ENCODE measurements around the gene PAMR1. TPM values are rescaled to one million over a fixed set of nuclear protein-coding genes. Genes with fewer than 3 reads are reported as not detected.
A peak's percentile ranks its signal among the peaks of the same experiment; 100 is the strongest.
"Not testable (repeated sequence)": the region's sequence is repeated elsewhere in the genome, so short reads cannot be mapped to it uniquely, and the experiment has no call there.

PAMR1 gene
- total RNA-seq, 1 experiment from 2014 or later, result 3.9 TPM

- peak overlapping the region; percentile 59 for H3K4me3 ChIP-seq (ENCODE audit: insufficient read depth, low read depth, low read length)
- peaks cover 3% of the 10 kb centered on the region for H3K27me3 ChIP-seq (ENCODE audit: control insufficient read depth, insufficient read depth, low read length)
- H3K36me3 ChIP-seq (replicated peaks; ENCODE audit: control insufficient read depth, insufficient read depth, low read length), result no peaks in the 10 kb centered on the region
- DNase-seq, result peak; percentile 51
Measured at GRCh38 chr11:35526370-35526792, 965 bp upstream of the PAMR1 start.

DNA sequence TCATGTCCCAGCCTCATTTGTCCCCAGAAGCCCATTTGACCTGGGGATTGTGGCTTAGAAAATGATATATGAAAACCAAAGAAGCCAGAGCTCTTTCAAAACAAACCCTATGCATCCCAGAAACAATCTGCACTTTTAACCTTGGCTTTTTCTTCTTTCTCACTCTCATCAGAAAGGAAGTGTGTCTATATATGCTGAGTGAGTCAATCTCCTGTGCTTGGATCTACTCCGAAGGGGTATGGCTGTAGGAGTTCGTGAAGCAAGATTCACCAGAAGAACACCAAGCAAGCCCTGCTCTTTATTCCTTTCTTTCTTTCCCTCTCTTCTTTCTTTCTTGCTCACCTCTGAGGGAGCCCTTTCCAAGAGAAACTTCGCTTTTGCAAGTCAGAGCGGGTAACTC, 636 bp downstream of the PAMR1 start:
- H3K27me3 ChIP-seq (ENCODE audit: control insufficient read depth, insufficient read depth, low read length), result peaks cover 3% of the 10 kb centered on the region
- DNase-seq, result no peak
- H3K4me3 ChIP-seq (ENCODE audit: insufficient read depth, low read depth, low read length), result peak overlapping the region; percentile 59; the same call in 1 of the 2 replicates
- no peaks in the 10 kb centered on the region for H3K36me3 ChIP-seq (replicated peaks; ENCODE audit: control insufficient read depth, insufficient read depth, low read length)

GRCh38 chr11:35523861-35524260, 1.6 kb downstream of the PAMR1 start:
- no peak for DNase-seq
- Histone ChIP-seq H3K36me3 (replicated peaks; ENCODE audit: control insufficient read depth, insufficient read depth, low read length) (no peaks in the 10 kb centered on the region), H3K4me3 (ENCODE audit: insufficient read depth, low read depth, low read length) (no peak overlapping the region), H3K27me3 (ENCODE audit: control insufficient read depth, insufficient read depth, low read length) (peaks cover 3% of the 10 kb centered on the region)

DNA sequence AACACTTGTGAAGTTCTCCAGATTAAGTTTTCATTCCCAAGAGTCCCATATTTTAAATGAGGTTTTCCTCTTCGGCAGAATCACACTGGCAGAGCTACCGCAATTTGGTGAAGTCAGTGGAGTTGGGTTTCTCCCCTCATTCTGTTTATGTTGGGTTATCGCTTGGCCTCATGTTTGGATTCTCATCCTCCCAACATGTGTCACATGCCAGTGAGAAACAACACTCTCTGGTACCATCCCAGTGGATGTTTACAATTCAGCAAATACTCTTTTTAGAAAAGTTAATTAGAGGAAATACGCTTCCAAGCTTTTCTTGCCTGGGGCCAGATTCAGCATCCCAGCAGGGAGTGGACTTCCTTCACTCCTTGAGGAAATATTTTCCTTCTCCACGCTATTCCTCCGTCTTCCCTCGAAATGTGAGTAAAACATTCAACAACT, 2.1 kb downstream of the PAMR1 start:
- H3K4me3 ChIP-seq (ENCODE audit: insufficient read depth, low read depth, low read length), result no peak overlapping the region
- H3K36me3 ChIP-seq (replicated peaks; ENCODE audit: control insufficient read depth, insufficient read depth, low read length), result no peaks in the 10 kb centered on the region
- peaks cover 3% of the 10 kb centered on the region for H3K27me3 ChIP-seq (ENCODE audit: control insufficient read depth, insufficient read depth, low read length)
- DNase-seq, result no peak

DNA sequence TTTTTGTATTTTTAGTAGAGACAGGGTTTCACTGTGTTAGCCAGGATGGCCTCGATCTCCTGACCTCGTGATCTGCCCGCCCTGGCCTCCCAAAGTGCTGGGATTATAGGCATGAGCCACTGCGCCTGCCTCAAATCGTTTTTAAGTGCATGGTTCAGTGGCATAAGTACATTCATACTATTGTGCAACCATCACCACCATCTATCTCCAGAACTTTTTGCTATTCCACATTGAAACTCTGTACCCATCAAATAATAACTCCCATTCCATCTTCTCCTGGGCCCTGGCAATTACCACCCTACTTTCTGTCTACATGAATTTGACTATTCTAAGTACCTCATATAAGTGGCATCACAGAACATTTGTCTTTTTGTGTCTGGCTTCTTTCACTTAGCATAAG, 3.3 kb downstream of the PAMR1 start:
- H3K27me3 ChIP-seq (ENCODE audit: control insufficient read depth, insufficient read depth, low read length); H3K36me3 ChIP-seq (replicated peaks; ENCODE audit: control insufficient read depth, insufficient read depth, low read length); H3K4me3 ChIP-seq (ENCODE audit: insufficient read depth, low read depth, low read length); DNase-seq: not testable (repeated sequence)

- DNase-seq, result no peak
- H3K36me3 ChIP-seq (replicated peaks; ENCODE audit: control insufficient read depth, insufficient read depth, low read length), result no peaks in the 10 kb centered on the region
- peaks cover 3% of the 10 kb centered on the region for H3K27me3 ChIP-seq (ENCODE audit: control insufficient read depth, insufficient read depth, low read length)
- no peak overlapping the region for H3K4me3 ChIP-seq (ENCODE audit: insufficient read depth, low read depth, low read length)
Measured at GRCh38 chr11:35520376-35520775, 5.0 kb downstream of the PAMR1 start.

DNA sequence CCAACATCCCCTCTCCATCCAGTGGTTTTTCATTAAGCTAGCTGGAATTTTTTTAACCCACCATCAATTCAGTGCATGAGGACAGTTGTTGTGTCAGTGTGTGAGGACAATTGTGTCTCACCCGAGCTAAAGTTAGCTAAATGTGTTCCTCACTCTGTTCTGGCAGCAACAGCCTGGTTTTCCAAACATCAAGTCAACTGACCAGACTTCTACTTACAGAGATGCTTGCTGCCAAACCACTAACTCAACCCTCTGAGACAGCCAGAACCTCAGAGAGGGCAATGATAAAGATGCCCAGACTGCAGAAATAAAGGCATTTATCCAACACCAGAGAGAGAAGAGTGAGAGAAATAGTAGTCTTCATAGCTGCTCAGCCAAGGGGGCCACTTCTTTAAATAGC, 6.7 kb downstream of the PAMR1 start:
- Histone ChIP-seq H3K36me3 (replicated peaks; ENCODE audit: control insufficient read depth, insufficient read depth, low read length) (no peaks in the 10 kb centered on the region), H3K27me3 (ENCODE audit: control insufficient read depth, insufficient read depth, low read length) (no peaks in the 10 kb centered on the region), H3K4me3 (ENCODE audit: insufficient read depth, low read depth, low read length) (no peak overlapping the region)
- DNase-seq, result no peak

- Histone ChIP-seq H3K36me3 (replicated peaks; ENCODE audit: control insufficient read depth, insufficient read depth, low read length) (no peaks in the 10 kb centered on the region), H3K27me3 (ENCODE audit: control insufficient read depth, insufficient read depth, low read length) (no peaks in the 10 kb centered on the region), H3K4me3 (ENCODE audit: insufficient read depth, low read depth, low read length) (no peak overlapping the region)
- DNase-seq, result no peak
Measured at GRCh38 chr11:35517481-35517880, 7.9 kb downstream of the PAMR1 start.

DNA sequence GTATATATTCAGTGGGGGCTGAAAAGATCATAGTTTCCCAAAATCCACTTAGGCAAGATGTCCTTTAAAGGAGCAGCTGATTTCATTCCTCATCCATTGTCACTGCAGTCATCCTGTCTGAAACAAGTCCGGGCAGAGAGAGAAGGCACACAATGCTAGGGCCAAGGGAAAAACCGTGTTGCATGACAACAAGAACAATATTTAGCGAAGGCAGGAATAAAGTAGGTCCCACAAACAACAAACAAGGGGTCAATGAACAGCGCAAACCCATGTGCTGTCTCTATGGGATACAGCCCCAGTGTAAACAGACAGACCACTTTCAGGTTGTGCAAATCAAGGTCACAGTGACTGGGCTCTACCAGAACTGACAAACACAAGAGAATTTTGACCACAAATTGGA, 9.0 kb downstream of the PAMR1 start:
- Histone ChIP-seq H3K27me3 (ENCODE audit: control insufficient read depth, insufficient read depth, low read length) (no peaks in the 10 kb centered on the region), H3K4me3 (ENCODE audit: insufficient read depth, low read depth, low read length) (no peak overlapping the region), H3K36me3 (replicated peaks; ENCODE audit: control insufficient read depth, insufficient read depth, low read length) (no peaks in the 10 kb centered on the region)
- no peak for DNase-seq

GRCh38 chr11:35515224-35515623, 10.2 kb downstream of the PAMR1 start:
- no peak overlapping the region for H3K4me3 ChIP-seq (ENCODE audit: insufficient read depth, low read depth, low read length)
- no peak for DNase-seq
- H3K36me3 ChIP-seq (replicated peaks; ENCODE audit: control insufficient read depth, insufficient read depth, low read length), result no peaks in the 10 kb centered on the region
- no peaks in the 10 kb centered on the region for H3K27me3 ChIP-seq (ENCODE audit: control insufficient read depth, insufficient read depth, low read length)

DNA sequence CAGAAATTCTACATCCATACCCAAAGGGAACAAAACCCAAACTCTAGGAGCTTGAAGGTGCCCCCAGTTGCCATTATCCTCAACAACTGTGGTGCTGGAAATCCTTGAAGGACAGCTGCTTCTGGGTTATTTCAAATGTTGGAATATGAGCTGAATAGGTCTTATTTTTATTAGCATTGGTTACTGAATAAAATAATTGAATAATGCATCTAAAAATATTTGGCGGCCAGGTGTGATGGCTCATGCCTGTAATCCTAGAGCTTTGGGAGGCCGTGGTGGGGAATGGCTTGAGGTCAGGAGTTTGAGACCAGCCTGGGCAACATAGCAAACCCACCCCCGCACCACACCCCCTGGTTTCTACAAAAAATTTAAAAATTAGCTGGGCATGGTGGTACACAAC, 10.9 kb downstream of the PAMR1 start:
- no peak for DNase-seq
- no peaks in the 10 kb centered on the region for H3K27me3 ChIP-seq (ENCODE audit: control insufficient read depth, insufficient read depth, low read length)
- no peak overlapping the region for H3K4me3 ChIP-seq (ENCODE audit: insufficient read depth, low read depth, low read length)
- no peaks in the 10 kb centered on the region for H3K36me3 ChIP-seq (replicated peaks; ENCODE audit: control insufficient read depth, insufficient read depth, low read length)

DNA sequence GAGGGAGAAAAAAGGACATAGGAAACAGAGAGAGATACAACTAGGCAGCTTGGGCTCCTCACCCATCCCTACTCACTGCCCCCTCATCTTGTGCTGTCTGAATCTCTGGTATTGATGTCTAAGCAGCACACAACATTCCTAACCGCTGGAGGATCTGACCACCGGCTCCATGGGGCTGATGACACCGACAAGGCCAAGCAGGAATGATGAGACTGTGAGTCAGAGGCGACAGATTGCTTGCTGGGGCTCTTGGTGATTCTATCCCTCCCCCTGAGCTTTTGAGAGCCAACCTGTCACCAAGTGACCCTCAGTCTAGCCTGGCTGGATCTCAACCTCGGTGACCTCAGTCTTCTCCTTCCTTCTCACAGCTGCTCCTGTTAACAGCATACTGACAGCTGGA, 13.8 kb downstream of the PAMR1 start:
- no peak overlapping the region for H3K4me3 ChIP-seq (ENCODE audit: insufficient read depth, low read depth, low read length)
- H3K36me3 ChIP-seq (replicated peaks; ENCODE audit: control insufficient read depth, insufficient read depth, low read length), result no peaks in the 10 kb centered on the region
- H3K27me3 ChIP-seq (ENCODE audit: control insufficient read depth, insufficient read depth, low read length), result no peaks in the 10 kb centered on the region
- no peak for DNase-seq

DNA sequence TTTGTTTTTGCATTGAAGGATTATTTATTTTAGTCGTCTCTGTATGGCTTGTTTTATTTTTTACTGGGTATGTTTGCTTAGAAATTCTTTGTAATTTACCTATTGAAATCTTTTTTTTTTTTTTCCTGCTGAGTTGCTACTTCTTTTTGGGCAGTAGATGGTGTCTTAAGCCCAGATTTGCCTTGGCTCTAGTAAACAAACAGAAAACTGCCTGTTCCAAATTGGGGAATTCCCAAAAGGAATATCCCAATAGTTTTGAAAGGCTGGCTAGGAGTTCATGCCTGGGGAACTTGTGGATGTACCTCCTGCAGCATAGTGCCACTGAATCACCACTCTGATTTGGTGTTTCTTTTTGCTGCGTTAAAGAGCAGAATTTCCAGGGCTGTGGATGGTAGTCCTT, 17.7 kb downstream of the PAMR1 start:
- Histone ChIP-seq H3K4me3 (ENCODE audit: insufficient read depth, low read depth, low read length) (no peak overlapping the region), H3K36me3 (replicated peaks; ENCODE audit: control insufficient read depth, insufficient read depth, low read length) (no peaks in the 10 kb centered on the region), H3K27me3 (ENCODE audit: control insufficient read depth, insufficient read depth, low read length) (no peaks in the 10 kb centered on the region)
- DNase-seq, result no peak

DNA sequence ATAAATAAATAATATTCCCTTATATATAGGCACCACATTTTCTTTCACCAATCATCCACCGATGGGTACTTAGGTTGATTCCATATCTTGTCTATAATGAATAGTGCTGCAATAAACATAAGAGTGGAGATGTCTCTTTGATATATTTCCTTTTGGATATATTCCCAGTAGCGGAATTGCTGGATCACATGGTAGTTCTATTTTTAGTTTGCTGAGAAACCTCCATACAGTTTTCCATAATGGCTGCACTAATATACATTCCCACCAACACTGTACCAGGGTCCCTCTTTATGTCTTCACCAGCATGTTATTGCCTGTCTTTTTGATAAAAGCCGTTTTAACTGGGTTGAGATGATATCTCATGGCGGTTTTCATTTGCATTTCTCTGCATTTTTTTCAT, 23.6 kb downstream of the PAMR1 start:
- Histone ChIP-seq H3K36me3 (replicated peaks; ENCODE audit: control insufficient read depth, insufficient read depth, low read length) (no peaks in the 10 kb centered on the region), H3K4me3 (ENCODE audit: insufficient read depth, low read depth, low read length) (no peak overlapping the region), H3K27me3 (ENCODE audit: control insufficient read depth, insufficient read depth, low read length) (no peaks in the 10 kb centered on the region)
- no peak for DNase-seq

- Histone ChIP-seq H3K4me3 (ENCODE audit: insufficient read depth, low read depth, low read length) (no peak overlapping the region), H3K27me3 (ENCODE audit: control insufficient read depth, insufficient read depth, low read length) (no peaks in the 10 kb centered on the region), H3K36me3 (replicated peaks; ENCODE audit: control insufficient read depth, insufficient read depth, low read length) (no peaks in the 10 kb centered on the region)
- no peak for DNase-seq
Measured at GRCh38 chr11:35500744-35501143, 24.7 kb downstream of the PAMR1 start.

- Histone ChIP-seq H3K27me3 (ENCODE audit: control insufficient read depth, insufficient read depth, low read length) (no peaks in the 10 kb centered on the region), H3K4me3 (ENCODE audit: insufficient read depth, low read depth, low read length) (no peak overlapping the region), H3K36me3 (replicated peaks; ENCODE audit: control insufficient read depth, insufficient read depth, low read length) (no peaks in the 10 kb centered on the region)
- DNase-seq, result no peak
Measured at GRCh38 chr11:35496416-35496815, 29.0 kb downstream of the PAMR1 start.
